ENCODE measurements around the gene CDH23. TPM values are rescaled to one million over a fixed set of nuclear protein-coding genes. Genes with fewer than 3 reads are reported as not detected.
A peak's percentile ranks its signal among the peaks of the same experiment; 100 is the strongest.

Gene CDH23
- total RNA-seq, 2 donors from 2014 or later, result 1.4 to 1.6 TPM

DNA sequence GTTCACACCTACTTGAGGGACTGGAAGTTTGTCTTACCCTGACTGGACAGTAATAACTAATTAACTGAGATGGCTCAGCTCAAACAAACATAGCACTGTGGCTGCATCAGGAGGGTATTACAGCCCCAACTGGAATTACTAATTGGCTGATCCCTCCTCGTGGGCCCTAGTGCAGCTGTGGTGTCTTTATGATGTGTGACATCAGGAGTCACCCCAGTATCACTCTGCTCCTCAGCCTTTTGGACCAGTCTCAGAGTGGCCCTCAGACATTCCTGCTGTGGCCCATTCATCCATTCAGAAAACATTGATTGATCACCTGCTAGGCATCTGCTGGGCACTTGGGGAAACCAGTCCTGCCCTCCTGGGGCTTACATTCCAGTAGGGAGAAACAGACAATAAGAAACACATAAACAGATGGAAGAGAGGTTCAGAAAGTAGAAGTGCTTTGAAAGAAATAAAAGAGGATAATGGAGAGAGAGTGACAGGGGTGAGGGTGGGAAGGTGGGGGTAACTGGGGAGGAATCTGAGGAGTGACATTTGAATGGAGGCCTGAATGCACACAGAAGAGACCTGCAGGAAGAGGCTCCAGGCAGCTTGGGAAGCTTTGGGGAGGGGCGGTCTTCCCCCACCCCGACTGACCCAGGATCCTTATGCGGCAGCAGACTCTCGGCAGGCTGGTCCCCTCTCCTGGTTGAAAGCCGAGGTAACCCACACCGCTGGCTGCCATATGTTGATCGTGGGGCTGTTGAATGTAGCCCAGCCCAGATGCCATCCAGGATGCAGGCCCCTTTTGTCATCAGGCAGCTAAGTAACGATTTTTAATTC lies 209.7 kb downstream of the CDH23 start:
- Histone ChIP-seq H3K4me3 (no peak overlapping the region), H3K36me3 (no peaks in the 10 kb centered on the region), H3K27ac (no peak overlapping the region), H3K4me1 (peaks cover 9% of the 10 kb centered on the region), H3K9me3 (no peaks in the 10 kb centered on the region), H3K27me3 (no peaks in the 10 kb centered on the region), H3K9ac (ENCODE audit: low read depth in 2 of 2, low read length in 2 of 2) (no peak overlapping the region)
- intact Hi-C loops (cut with DNase I), result no loop called here
- TF ChIP-seq, protein P1, sequence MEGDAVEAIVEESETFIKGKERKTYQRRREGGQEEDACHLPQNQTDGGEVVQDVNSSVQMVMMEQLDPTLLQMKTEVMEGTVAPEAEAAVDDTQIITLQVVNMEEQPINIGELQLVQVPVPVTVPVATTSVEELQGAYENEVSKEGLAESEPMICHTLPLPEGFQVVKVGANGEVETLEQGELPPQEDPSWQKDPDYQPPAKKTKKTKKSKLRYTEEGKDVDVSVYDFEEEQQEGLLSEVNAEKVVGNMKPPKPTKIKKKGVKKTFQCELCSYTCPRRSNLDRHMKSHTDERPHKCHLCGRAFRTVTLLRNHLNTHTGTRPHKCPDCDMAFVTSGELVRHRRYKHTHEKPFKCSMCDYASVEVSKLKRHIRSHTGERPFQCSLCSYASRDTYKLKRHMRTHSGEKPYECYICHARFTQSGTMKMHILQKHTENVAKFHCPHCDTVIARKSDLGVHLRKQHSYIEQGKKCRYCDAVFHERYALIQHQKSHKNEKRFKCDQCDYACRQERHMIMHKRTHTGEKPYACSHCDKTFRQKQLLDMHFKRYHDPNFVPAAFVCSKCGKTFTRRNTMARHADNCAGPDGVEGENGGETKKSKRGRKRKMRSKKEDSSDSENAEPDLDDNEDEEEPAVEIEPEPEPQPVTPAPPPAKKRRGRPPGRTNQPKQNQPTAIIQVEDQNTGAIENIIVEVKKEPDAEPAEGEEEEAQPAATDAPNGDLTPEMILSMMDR (IDR thresholded peaks at IDR 0.05), result no peak
- DNase-seq, result no peak

DNA sequence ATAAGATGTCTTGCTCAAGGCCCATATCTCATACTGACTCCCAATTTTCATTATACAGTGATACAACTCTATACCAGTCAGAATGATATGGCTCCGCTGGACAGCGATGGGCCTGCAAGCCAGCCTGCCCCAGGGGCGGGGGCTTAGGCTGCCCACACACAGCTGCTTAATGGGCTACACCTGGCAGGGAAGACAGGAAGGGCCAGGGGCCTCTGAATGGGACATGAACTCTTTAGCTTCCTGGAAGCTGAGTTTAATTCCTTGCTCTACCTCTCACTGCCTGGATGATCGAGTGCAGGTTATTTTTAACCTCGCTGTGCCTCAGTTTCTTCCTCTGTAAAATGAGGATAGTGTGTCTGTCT lies 210.3 kb downstream of the CDH23 start:
- TF ChIP-seq, protein P1 (IDR thresholded peaks at IDR 0.05), result no peak
- H3K27ac ChIP-seq, result no peak overlapping the region
- no peak overlapping the region for H3K4me3 ChIP-seq
- no peak overlapping the region for H3K9ac ChIP-seq (ENCODE audit: low read depth in 2 of 2, low read length in 2 of 2)
- peaks cover 9% of the 10 kb centered on the region for H3K4me1 ChIP-seq
- no peak for DNase-seq
- H3K9me3 ChIP-seq, result no peaks in the 10 kb centered on the region
- no peaks in the 10 kb centered on the region for H3K36me3 ChIP-seq
- intact Hi-C loops (cut with DNase I), result no loop called here
- H3K27me3 ChIP-seq, result no peaks in the 10 kb centered on the region

DNA sequence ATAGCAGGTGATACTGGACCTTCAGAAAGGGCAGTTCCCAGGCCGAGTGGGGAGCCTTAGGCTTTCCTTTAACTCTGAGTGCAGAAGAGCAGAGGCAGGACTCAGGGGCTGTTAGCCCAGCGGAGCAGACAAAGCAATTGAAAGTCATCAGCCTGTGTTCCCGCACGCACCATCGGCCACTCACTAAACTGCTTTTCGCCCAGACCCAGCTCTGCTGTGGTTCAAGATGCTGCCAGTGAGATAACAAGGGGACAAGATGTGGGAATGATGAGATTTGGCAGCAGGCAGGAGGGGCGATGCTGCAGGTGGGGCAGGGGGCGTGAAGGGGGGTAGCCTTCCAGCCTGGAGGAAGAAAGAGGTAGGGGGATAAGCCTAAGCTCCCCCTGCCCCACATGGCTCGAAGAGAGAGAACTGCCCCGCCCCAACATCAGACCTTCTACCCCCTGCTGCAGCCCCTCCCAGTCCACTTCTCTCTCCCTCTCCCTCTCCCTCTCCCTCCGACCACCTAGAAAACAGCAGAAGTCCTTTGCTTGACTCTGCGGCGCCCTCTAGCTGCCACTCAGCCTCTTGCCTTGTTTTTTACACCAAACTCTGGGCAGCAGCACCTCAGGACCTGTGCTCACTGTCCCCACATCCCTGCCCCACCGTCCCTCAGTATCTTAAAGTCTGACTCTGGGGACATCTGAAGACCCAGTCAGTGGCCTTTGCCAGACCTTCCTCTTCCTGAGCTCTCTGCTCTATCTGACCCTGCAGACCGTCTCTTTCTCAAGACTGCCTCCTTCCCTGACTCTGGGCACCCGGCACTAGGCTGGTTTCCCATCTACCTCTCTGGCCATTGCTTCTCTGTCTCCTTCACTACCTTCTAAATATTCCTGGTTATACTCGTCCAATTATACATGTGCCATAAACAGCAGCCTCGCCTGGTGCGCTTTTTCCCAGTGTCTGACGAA lies 212.4 kb downstream of the CDH23 start:
- TF ChIP-seq, protein P1 (IDR thresholded peaks at IDR 0.05), result peak; percentile 59
- intact Hi-C loops (cut with DNase I), result no loop called here

DNA sequence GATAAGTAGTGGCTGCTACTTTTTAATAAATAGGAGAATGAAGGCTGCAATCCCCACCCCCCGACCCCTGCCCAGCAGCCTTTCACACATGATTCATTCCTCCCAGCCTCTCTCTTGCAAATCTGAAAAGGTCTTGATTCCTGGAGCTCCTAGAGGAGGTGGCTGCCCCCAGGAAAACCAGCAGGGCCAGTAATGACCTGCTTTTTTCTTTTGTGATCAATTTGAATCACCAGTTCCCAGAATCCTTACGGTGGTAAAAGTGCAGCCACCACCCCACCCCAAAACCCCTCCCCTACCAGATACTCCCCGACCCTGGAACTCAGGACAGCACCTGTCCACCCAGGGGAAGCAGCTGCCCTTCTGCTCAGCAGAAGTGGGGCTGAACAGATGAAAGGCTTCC lies 213.9 kb downstream of the CDH23 start:
- TF ChIP-seq, protein P1 (IDR thresholded peaks at IDR 0.05), result no peak
- intact Hi-C loops (cut with DNase I), result no loop called here
- Histone ChIP-seq H3K4me3 (no peak overlapping the region), H3K9ac (ENCODE audit: low read depth in 2 of 2, low read length in 2 of 2) (no peak overlapping the region), H3K27ac (no peak overlapping the region), H3K4me1 (peaks cover 6% of the 10 kb centered on the region), H3K36me3 (no peaks in the 10 kb centered on the region), H3K27me3 (no peaks in the 10 kb centered on the region), H3K9me3 (no peaks in the 10 kb centered on the region)
- DNase-seq, result no peak

More for the DNA sequence above, 212.4 kb downstream of the CDH23 start:
- peaks cover 7% of the 10 kb centered on the region for H3K4me1 ChIP-seq
- no peaks in the 10 kb centered on the region for H3K9me3 ChIP-seq
- no peak overlapping the region for H3K27ac ChIP-seq
- no peak overlapping the region for H3K9ac ChIP-seq (ENCODE audit: low read depth in 2 of 2, low read length in 2 of 2)
- no peaks in the 10 kb centered on the region for H3K27me3 ChIP-seq
- no peak overlapping the region for H3K4me3 ChIP-seq
- DNase-seq, result peak; percentile 81
- no peaks in the 10 kb centered on the region for H3K36me3 ChIP-seq

DNA sequence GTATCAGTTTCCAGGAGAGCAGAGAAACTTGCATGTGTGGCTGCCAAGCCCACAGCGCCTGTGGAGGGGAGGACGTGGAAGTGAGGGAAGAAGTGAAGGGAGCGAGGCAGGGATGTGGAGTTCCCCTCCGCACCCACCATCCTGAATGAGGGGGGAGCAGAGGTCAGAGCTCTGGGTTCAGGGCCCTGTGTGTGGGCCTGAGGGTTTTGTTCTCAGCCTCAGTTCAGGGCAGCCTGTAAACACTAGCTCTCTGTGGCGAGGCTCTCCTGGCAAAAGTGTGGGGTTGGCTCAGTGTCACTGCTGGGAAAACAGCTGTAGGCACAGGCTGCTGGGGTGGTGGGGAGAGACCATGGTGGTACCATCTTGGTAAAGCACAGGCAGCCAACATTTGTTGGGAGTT lies 214.4 kb downstream of the CDH23 start:
- Histone ChIP-seq H3K9me3 (no peaks in the 10 kb centered on the region), H3K4me3 (no peak overlapping the region), H3K36me3 (no peaks in the 10 kb centered on the region), H3K27me3 (no peaks in the 10 kb centered on the region), H3K27ac (no peak overlapping the region), H3K4me1 (peaks cover 6% of the 10 kb centered on the region), H3K9ac (ENCODE audit: low read depth in 2 of 2, low read length in 2 of 2) (no peak overlapping the region)
- intact Hi-C loops (cut with DNase I), result no loop called here
- TF ChIP-seq, protein P1 (IDR thresholded peaks at IDR 0.05), result no peak
- no peak for DNase-seq

Measured in colonic mucosa (tissue), 4 donors.